H1 (cell line): ENCODE data around the gene ZFP36L1. TPM values are rescaled to one million over a fixed set of nuclear protein-coding genes. Genes with fewer than 3 reads are reported as not detected.

ENCODE experiments used
- CTCF ChIA-PET: fragments of 300-600 bp; sonication (Branson Sonifier 250); formaldehyde crosslinking; loops from one replicate; lab custom pipeline; 2021; ENCODE audit not compliant: partially characterized antibody; lab: Charles Lee
- POLR2A ChIA-PET: fragments of 300-600 bp; sonication (Branson Sonifier 250); formaldehyde crosslinking; loops from one replicate; lab custom pipeline; 2021; ENCODE audit warnings: inconsistent platforms; ENCODE audit not compliant: partially characterized antibody; lab: Charles Lee
- DNase-seq, 2 experiments: peaks; one replicate each; pipeline versions ENCODE4 v3.0.0 to v3.0.0-alpha.2; 2010 to 2022; ENCODE audit warnings: low spot score in 2 of 2, low read depth in 1 of 2, mixed read lengths in 1 of 2
- FAIRE-seq: peaks from 2 replicates; lab custom pipeline; 2011; peaks lifted over from hg19 to GRCh38; lab: Jason Lieb, UNC
- H2AFZ ChIP-seq: 2 replicates; pipeline ENCODE4 v1.8.1; 2012; ENCODE audit warnings: low read length, inconsistent platforms
- H2AK5ac ChIP-seq: 2 replicates; pipeline ENCODE4 v1.6.1; 2013; ENCODE audit warnings: low read depth, low read length
- H2BK120ac ChIP-seq: replicated peaks from 2 replicates; pipeline ENCODE3; 2013; ENCODE audit warnings: low read depth, low read length, inconsistent platforms
- H2BK12ac ChIP-seq: 2 replicates; pipeline ENCODE4 v1.6.1; 2013; ENCODE audit warnings: low read depth, low read length
- H2BK15ac ChIP-seq: 2 replicates; pipeline ENCODE4 v1.6.1; 2013; ENCODE audit warnings: low read length
- H2BK20ac ChIP-seq: 2 replicates; pipeline ENCODE4 v1.6.1; 2013; ENCODE audit warnings: low read length
- H2BK5ac ChIP-seq: 2 replicates; pipeline ENCODE4 v1.6.1; 2013; ENCODE audit warnings: low read depth, low read length
- H3K14ac ChIP-seq: 2 replicates; pipeline ENCODE4 v1.6.1; 2013; ENCODE audit warnings: inconsistent platforms; ENCODE audit not compliant: insufficient read length
- H3K18ac ChIP-seq: 2 replicates; pipeline ENCODE4 v1.6.1; 2013; ENCODE audit warnings: low read length; ENCODE audit errors: extremely low read depth
- H3K23ac ChIP-seq: 2 replicates; pipeline ENCODE4 v1.6.1; 2013; ENCODE audit warnings: inconsistent platforms; ENCODE audit not compliant: insufficient read length
- H3K23me2 ChIP-seq: 2 replicates; pipeline ENCODE4 v1.6.1; 2013; ENCODE audit warnings: low read depth, low read length
- H3K27ac ChIP-seq: 2 replicates; pipeline ENCODE4 v1.6.1; 2011; ENCODE audit warnings: low read depth, low read length, inconsistent platforms
- H3K27me3 ChIP-seq, 4 experiments: replicated peaks in 1 of 4; 1 replicate in 1 of 4; 2 replicates in 3 of 4; pipeline versions ENCODE4 v1.6.1 to v1.8.1; 2011 to 2013; ENCODE audit warnings: low read length in 3 of 4, mild to moderate bottlenecking in 3 of 4, inconsistent platforms in 2 of 4, mixed read lengths in 2 of 4, moderate library complexity in 1 of 4; ENCODE audit not compliant: control insufficient read depth in 3 of 4, insufficient read depth in 3 of 4; ENCODE audit errors: extremely low read depth in 1 of 4
- H3K36me3 ChIP-seq, 4 experiments: 2 replicates each; pipeline versions ENCODE4 v1.6.1 to v1.8.1; 2011 to 2013; ENCODE audit warnings: mild to moderate bottlenecking in 4 of 4, low read length in 3 of 4, moderate library complexity in 2 of 4, control low read depth in 1 of 4, inconsistent platforms in 1 of 4; ENCODE audit not compliant: insufficient read depth in 4 of 4, control insufficient read depth in 2 of 4
- H3K4ac ChIP-seq: replicated peaks from 2 replicates; pipeline ENCODE3; 2013; ENCODE audit warnings: low read length, low read depth, mixed read lengths, inconsistent platforms; ENCODE audit not compliant: insufficient read length
- H3K4me1 ChIP-seq, 4 experiments: replicated peaks in 1 of 4; 1 replicate in 1 of 4; 2 replicates in 3 of 4; pipeline versions ENCODE4 v1.6.1 to v1.8.1; 2011 to 2013; ENCODE audit warnings: low read length in 3 of 4, inconsistent platforms in 2 of 4, mixed read lengths in 1 of 4; ENCODE audit not compliant: insufficient read depth in 4 of 4, control insufficient read depth in 3 of 4
- H3K4me2 ChIP-seq, 2 experiments: 2 replicates each; pipeline versions ENCODE4 v1.6.1 to v1.8.1; 2011 to 2013; ENCODE audit warnings: low read depth in 2 of 2, low read length in 2 of 2, control low read depth in 1 of 2, inconsistent platforms in 1 of 2, mild to moderate bottlenecking in 1 of 2; ENCODE audit not compliant: insufficient read depth in 1 of 2
- H3K4me3 ChIP-seq, 4 experiments: fragments of 200-600, 300-600 bp in 1 of 4; sonication (generic), shearing (Covaris generic), sonication (Bioruptor Twin) in 1 of 4; 2 replicates each; pipeline versions ENCODE4 v1.5.1 to v1.8.1; 2011 to 2016; ENCODE audit warnings: low read length in 4 of 4, low read depth in 3 of 4, control low read depth in 2 of 4, inconsistent platforms in 2 of 4, mild to moderate bottlenecking in 2 of 4, mixed read lengths in 1 of 4, moderate library complexity in 1 of 4; ENCODE audit not compliant: insufficient read depth in 2 of 4; ENCODE audit errors: extremely low read depth in 1 of 4
- H3K56ac ChIP-seq: replicated peaks from 2 replicates; pipeline ENCODE3; 2013; ENCODE audit warnings: low read depth, mild to moderate bottlenecking, mixed read lengths, low read length, inconsistent platforms; ENCODE audit not compliant: insufficient read length
- H3K79me1 ChIP-seq: 2 replicates; pipeline ENCODE4 v1.6.1; 2013; ENCODE audit warnings: low read depth, low read length, control low read depth
- H3K79me2 ChIP-seq, 2 experiments: 2 replicates each; pipeline versions ENCODE4 v1.6.1 to v1.8.1; 2012 to 2013; ENCODE audit warnings: low read length in 2 of 2, mild to moderate bottlenecking in 2 of 2, inconsistent platforms in 1 of 2; ENCODE audit not compliant: insufficient read depth in 2 of 2, control insufficient read depth in 1 of 2
- H3K9ac ChIP-seq, 4 experiments: replicated peaks in 1 of 4; 1 replicate in 1 of 4; 2 replicates in 3 of 4; pipeline versions ENCODE4 v1.6.1 to v1.8.1; 2011 to 2013; ENCODE audit warnings: low read depth in 3 of 4, low read length in 3 of 4, control low read depth in 2 of 4, mild to moderate bottlenecking in 2 of 4, moderate library complexity in 2 of 4, inconsistent platforms in 1 of 4; ENCODE audit errors: extremely low read depth in 1 of 4
- H3K9me3 ChIP-seq, 2 experiments: 2 replicates each; pipeline versions ENCODE4 v1.6.1 to v1.8.1; 2012 to 2013; ENCODE audit warnings: mild to moderate bottlenecking in 2 of 2, moderate library complexity in 2 of 2, control low read depth in 1 of 2, inconsistent platforms in 1 of 2, low read depth in 1 of 2, low read length in 1 of 2, mixed read lengths in 1 of 2; ENCODE audit not compliant: insufficient read depth in 2 of 2
- H4K20me1 ChIP-seq, 2 experiments: replicated peaks in 1 of 2; 2 replicates each; pipeline versions ENCODE3 to v1.8.1; 2011 to 2013; ENCODE audit warnings: inconsistent platforms in 2 of 2, low read length in 2 of 2, mild to moderate bottlenecking in 1 of 2; ENCODE audit not compliant: insufficient read depth in 2 of 2, control insufficient read depth in 1 of 2
- H4K5ac ChIP-seq: 2 replicates; pipeline ENCODE4 v1.6.1; 2013; ENCODE audit warnings: low read length, low read depth, mixed read lengths, inconsistent platforms; ENCODE audit not compliant: insufficient read length
- H4K8ac ChIP-seq: 2 replicates; pipeline ENCODE4 v1.8.0; 2013; ENCODE audit warnings: mild to moderate bottlenecking, moderate library complexity, low read length, inconsistent platforms; ENCODE audit not compliant: insufficient read depth; ENCODE audit errors: extremely low read depth
- H4K91ac ChIP-seq: replicated peaks from 2 replicates; pipeline ENCODE3; 2013; ENCODE audit warnings: low read length, mixed read lengths, inconsistent platforms; ENCODE audit not compliant: insufficient read length
- ASH2L ChIP-seq: fragments of 200-600, 300-600 bp; sonication (generic); IDR thresholded peaks from one replicate; pipeline ENCODE4 v1.7.1; 2017; ENCODE audit warnings: low read length
- ATF2 ChIP-seq: IDR thresholded peaks from 2 replicates; pipeline ENCODE4 v1.6.1; 2012; ENCODE audit warnings: low read length, inconsistent platforms
- CREB1 ChIP-seq: IDR thresholded peaks from 2 replicates; pipeline ENCODE4 v1.6.1; 2012; ENCODE audit warnings: inconsistent platforms
- GABPA ChIP-seq: IDR thresholded peaks from 2 replicates; pipeline ENCODE4 v1.6.1; 2011; ENCODE audit warnings: mild to moderate bottlenecking, low read length, moderate library complexity, borderline replicate concordance; ENCODE audit not compliant: insufficient read depth
- NRF1 ChIP-seq: IDR thresholded peaks from 2 replicates; pipeline ENCODE4 v1.6.1; 2011; ENCODE audit warnings: mild to moderate bottlenecking, low read depth, low read length, improper control_type of control experiment
- PHF8 ChIP-seq: fragments of 200-600 bp; sonication (generic); conservative IDR thresholded peaks from 2 replicates; pipeline ENCODE4 v1.7.1; 2012; ENCODE audit warnings: low read depth, mild to moderate bottlenecking, inconsistent platforms, low read length, moderate library complexity
- POLR2AphosphoS5 ChIP-seq: IDR thresholded peaks from 2 replicates; pipeline ENCODE4 v1.6.1; 2011; ENCODE audit warnings: low read depth, low read length
- RBBP5 ChIP-seq: IDR thresholded peaks from 2 replicates; pipeline ENCODE4 v1.7.1; 2012; ENCODE audit warnings: low read depth, mild to moderate bottlenecking, inconsistent platforms, low read length, moderate library complexity, borderline replicate concordance
- WGBS, 2 experiments: shearing (Covaris generic) in 1 of 2; methylation state at CpG; one replicate each; pipeline versions ENCODE4 v1.1.6 to v1.1.7; 2013 to 2015; ENCODE audit warnings: low lambda C conversion rate in 2 of 2, mixed read lengths in 2 of 2, inconsistent platforms in 1 of 2, low coverage in 1 of 2, missing lambda C conversion rate in 1 of 2; ENCODE audit not compliant: insufficient replicate concordance in 2 of 2, insufficient coverage in 1 of 2, insufficient read length in 1 of 2; ENCODE audit errors: extremely low coverage in 1 of 2, missing lambda C conversion rate in 1 of 2; 5-methylcytosine and 5-hydroxymethylcytosine counted together
- polyA plus RNA-seq, 7 experiments: library from polyadenylated mRNA; depleted of rRNA in 3 of 7; stranded (reverse) in 5 of 7; unstranded in 2 of 7; fragments of >200 nt in 5 of 7; fragments of 200-250 nt in 2 of 7; gene quantifications; 1 replicate in 5 of 7; 2 replicates in 1 of 7; 4 replicates in 1 of 7; pipeline versions ENCODE4 v1.2.1 to v1.2.3, GENCODE V29; 2011 to 2013; ENCODE audit warnings: missing spikeins in 2 of 7, mixed read lengths in 2 of 7
- total RNA-seq: library from RNA; stranded (reverse); fragmentation: NEBNext Ultra II Directional; extraction: Animal tissue kit (Norgen Biotek cat#: 25700); gene quantifications from 2 replicates; pipeline ENCODE4 v1.2.1, GENCODE V29; 2021
- TF ChIP-seq, protein P1 (sequence below): IDR thresholded peaks from 2 replicates; pipeline ENCODE4 v1.6.1; 2012; ENCODE audit warnings: inconsistent platforms

The ZFP36L1 gene
- total and polyA plus RNA-seq, 2 of the 8 experiments (the other 6 are each of a cell fraction or from before 2014, with no cell fraction given) = 80.4 to 132 TPM

DNA sequence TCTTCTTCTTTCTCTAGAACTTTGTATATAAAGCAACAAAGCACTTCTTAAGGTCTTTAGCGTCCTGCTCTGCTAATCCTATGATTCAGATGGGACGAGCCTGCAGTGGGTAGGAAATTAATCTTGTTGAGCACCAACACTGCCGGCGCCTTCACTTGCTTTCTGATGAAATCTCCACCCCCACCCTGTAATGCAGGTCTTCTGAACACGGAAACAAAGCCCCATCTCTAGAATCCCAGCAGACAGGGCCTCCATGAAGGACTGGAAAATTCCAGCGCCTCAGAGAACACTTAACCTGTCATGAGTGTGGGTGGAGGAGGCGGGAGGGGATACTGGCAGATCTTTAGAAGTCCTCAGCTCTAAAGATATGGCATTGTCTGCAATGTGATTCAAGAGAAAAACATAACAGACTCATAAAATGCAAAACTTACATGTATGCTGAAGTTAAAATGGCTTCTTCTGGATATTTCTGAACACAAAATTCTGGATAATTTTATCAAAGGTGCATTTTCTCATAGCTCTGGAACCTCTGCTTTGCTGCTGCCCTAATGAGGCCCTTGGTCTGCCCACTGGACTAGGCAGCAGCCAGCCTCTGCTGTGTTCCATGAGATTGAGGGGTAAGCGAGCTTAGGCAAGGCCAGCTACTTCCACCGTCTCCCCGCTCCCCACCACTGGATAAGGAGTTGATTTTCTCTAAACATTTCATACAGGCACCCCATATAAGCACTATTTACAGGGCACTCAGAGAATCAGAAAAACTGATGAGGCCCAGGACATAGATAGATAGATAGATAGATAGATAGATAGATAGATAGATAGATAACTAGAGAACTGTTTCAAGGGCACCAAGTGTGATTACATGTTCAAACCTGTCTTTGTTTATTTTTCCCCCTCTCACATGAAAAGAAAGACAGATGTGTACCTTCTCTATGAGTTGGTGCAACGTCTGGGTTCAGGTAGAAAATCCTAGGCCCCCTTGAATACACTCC is 43.1 kb downstream of the ZFP36L1 start:
- Histone ChIP-seq H3K23me2 (no peaks in the 10 kb centered on the region), H3K79me1 (no peaks in the 10 kb centered on the region), H2BK15ac (no peak overlapping the region), H3K23ac (no peak overlapping the region), H3K9me3 (no peaks in the 10 kb centered on the region), H4K5ac (no peak overlapping the region), H2BK5ac (no peak overlapping the region), H3K4me3 (no peak overlapping the region), H2BK12ac (no peak overlapping the region), H4K8ac (no peak overlapping the region), H2AK5ac (no peak overlapping the region), H3K4ac (no peak overlapping the region), H3K27me3 (no peaks in the 10 kb centered on the region), H3K36me3 (no peaks in the 10 kb centered on the region), H3K79me2 (no peaks in the 10 kb centered on the region), H3K4me1 (no peaks in the 10 kb centered on the region; a peak in 1 of 7 replicates), H3K4me2 (no peak overlapping the region), H3K14ac (no peak overlapping the region), H4K20me1 (no peaks in the 10 kb centered on the region), H2BK120ac (no peak overlapping the region), H3K56ac (no peak overlapping the region), H2BK20ac (no peak overlapping the region), H3K9ac (no peak overlapping the region), H4K91ac (peak overlapping the region; percentile 12), H2AFZ (no peak overlapping the region), H3K27ac (no peak overlapping the region), H3K18ac (no peak overlapping the region; the same call in 1 of the 2 replicates)
- FAIRE-seq (no peak), DNase-seq (no peak)
- TF ChIP-seq ASH2L (no peak), NRF1 (no peak), PHF8 (no peak), POLR2AphosphoS5 (no peak), RBBP5 (no peak), GABPA (no peak), CREB1 (no peak), ATF2 (no peak)
- TF ChIP-seq, protein P1, sequence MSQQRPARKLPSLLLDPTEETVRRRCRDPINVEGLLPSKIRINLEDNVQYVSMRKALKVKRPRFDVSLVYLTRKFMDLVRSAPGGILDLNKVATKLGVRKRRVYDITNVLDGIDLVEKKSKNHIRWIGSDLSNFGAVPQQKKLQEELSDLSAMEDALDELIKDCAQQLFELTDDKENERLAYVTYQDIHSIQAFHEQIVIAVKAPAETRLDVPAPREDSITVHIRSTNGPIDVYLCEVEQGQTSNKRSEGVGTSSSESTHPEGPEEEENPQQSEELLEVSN = no peak
- 86% methylated on average over 11 of the region's 11 CpGs; no CpG with 5 or more reads in 1 of the 2 experiments for WGBS, 2 experiments
- CTCF ChIA-PET = interaction anchor here (1.3 to 1.5 kb wide), 3 partner anchors 9 to 26 kb away, joined by 5 to 7 read pairs (median 6); no protein-coding TSS in a partner anchor
- POLR2A ChIA-PET = interaction anchor here (0.7 to 1.4 kb wide), 2 partner anchors 44 to 811 kb away, joined by 3 to 4 read pairs; partner anchors contain the start of gene ZFP36L1
